Adipocyte (in vitro differentiated cells): Measurements from ENCODE around the gene MAST4.
A peak's percentile ranks its signal among the peaks of the same experiment; 100 is the strongest.

Source experiments
- DNase-seq: peaks from one replicate; pipeline ENCODE4 v3.0.0-alpha.2; 2015; ENCODE audit warnings: low read depth
- H3K27me3 ChIP-seq: replicated peaks from 2 replicates; pipeline ENCODE4 v1.7.0; 2013; ENCODE audit warnings: mild to moderate bottlenecking, low read length, moderate library complexity; ENCODE audit not compliant: control insufficient read depth, insufficient read depth
- H3K36me3 ChIP-seq: 2 replicates; pipeline ENCODE4 v1.7.0; 2013; ENCODE audit warnings: low read length, mild to moderate bottlenecking, moderate library complexity; ENCODE audit not compliant: control insufficient read depth, insufficient read depth, severe bottlenecking
- H3K4me1 ChIP-seq: 2 replicates; pipeline ENCODE4 v1.7.0; 2013; ENCODE audit warnings: mild to moderate bottlenecking, low read length, moderate library complexity; ENCODE audit not compliant: control insufficient read depth, insufficient read depth
- H3K4me3 ChIP-seq: 2 replicates; pipeline ENCODE4 v1.7.0; 2013; ENCODE audit warnings: mild to moderate bottlenecking, low read length, moderate library complexity
- H3K9ac ChIP-seq: 2 replicates; pipeline ENCODE4 v1.7.0; 2013; ENCODE audit warnings: mild to moderate bottlenecking, low read length, moderate library complexity
- H3K9me3 ChIP-seq: 2 replicates; pipeline ENCODE4 v1.7.0; 2013; ENCODE audit warnings: mild to moderate bottlenecking, low read length, moderate library complexity; ENCODE audit not compliant: control insufficient read depth

The MAST4 gene

DNA sequence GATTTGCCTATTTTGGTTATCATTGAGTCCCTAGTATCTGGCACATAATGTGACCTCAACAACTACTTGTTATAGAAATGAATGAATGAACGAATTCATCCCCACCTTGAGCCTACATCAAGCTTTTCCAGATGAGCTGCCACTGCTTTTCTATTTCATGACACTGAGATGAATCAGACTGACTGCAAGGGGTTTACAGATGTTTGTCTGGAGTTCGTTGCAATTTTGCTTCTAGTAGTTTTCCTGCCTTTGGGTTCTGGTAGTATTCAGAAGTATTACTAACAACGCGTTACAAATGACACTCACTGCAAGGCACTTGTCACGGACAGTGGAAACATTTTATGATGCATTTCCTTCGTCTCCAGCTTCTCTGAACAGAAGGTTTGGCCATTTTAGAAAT is 378.1 kb downstream of the MAST4 start:
- Histone ChIP-seq H3K4me3 (no peak overlapping the region), H3K36me3 (no peaks in the 10 kb centered on the region)

DNA sequence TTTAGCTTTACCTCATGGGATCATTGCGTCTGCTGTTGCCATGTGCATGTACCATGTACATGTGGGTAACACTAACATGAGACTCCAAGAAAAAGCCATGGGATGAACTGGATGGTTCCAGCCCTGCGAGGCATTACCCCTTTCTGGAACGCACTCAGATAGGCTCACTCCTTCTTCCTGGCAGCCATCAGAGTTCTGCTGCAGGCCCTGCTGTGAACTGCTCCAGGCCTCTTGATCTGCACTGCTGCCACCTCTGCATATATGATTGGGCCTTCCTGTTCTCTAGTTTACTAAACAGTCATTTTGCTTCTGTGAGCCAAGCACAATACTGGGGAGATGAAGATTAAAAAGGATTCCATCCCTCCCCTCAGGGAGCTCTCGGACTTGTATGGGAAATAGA is 379.9 kb downstream of the MAST4 start:
- H3K36me3 ChIP-seq, result no peaks in the 10 kb centered on the region
- no peaks in the 10 kb centered on the region for H3K27me3 ChIP-seq
- H3K4me3 ChIP-seq, result no peak overlapping the region
- no peaks in the 10 kb centered on the region for H3K9me3 ChIP-seq
- DNase-seq, result no peak
- no peak overlapping the region for H3K9ac ChIP-seq
- peaks cover 17% of the 10 kb centered on the region for H3K4me1 ChIP-seq

More for the DNA sequence above, 378.1 kb downstream of the MAST4 start:
- Histone ChIP-seq H3K9ac (no peak overlapping the region), H3K4me1 (peaks cover 7% of the 10 kb centered on the region), H3K9me3 (no peaks in the 10 kb centered on the region), H3K27me3 (no peaks in the 10 kb centered on the region)
- DNase-seq, result peak; percentile 38

GRCh38 chr5:66979738-66980137 is 383.5 kb downstream of the MAST4 start:
- Histone ChIP-seq H3K4me3 (no peak overlapping the region), H3K27me3 (no peaks in the 10 kb centered on the region), H3K4me1 (peaks cover 30% of the 10 kb centered on the region), H3K36me3 (no peaks in the 10 kb centered on the region), H3K9ac (no peak overlapping the region), H3K9me3 (no peaks in the 10 kb centered on the region)
- no peak for DNase-seq

- no peaks in the 10 kb centered on the region for H3K27me3 ChIP-seq
- no peaks in the 10 kb centered on the region for H3K9me3 ChIP-seq
- no peak overlapping the region for H3K9ac ChIP-seq
- no peaks in the 10 kb centered on the region for H3K36me3 ChIP-seq
- no peak for DNase-seq
- no peak overlapping the region for H3K4me3 ChIP-seq
- H3K4me1 ChIP-seq, result peaks cover 22% of the 10 kb centered on the region
These were observed 385.3 kb downstream of the MAST4 start for GRCh38 chr5:66981266-66982055.

GRCh38 chr5:66982056-66982387 is 385.8 kb downstream of the MAST4 start:
- H3K9ac ChIP-seq, result no peak overlapping the region
- H3K36me3 ChIP-seq, result no peaks in the 10 kb centered on the region
- no peaks in the 10 kb centered on the region for H3K27me3 ChIP-seq
- DNase-seq, result no peak
- H3K9me3 ChIP-seq, result no peaks in the 10 kb centered on the region
- no peak overlapping the region for H3K4me3 ChIP-seq
- H3K4me1 ChIP-seq, result peaks cover 22% of the 10 kb centered on the region

GRCh38 chr5:66982470-66982869 is 386.3 kb downstream of the MAST4 start:
- H3K36me3 ChIP-seq, result no peaks in the 10 kb centered on the region
- H3K27me3 ChIP-seq, result no peaks in the 10 kb centered on the region
- H3K4me1 ChIP-seq, result peaks cover 22% of the 10 kb centered on the region
- H3K9me3 ChIP-seq, result no peaks in the 10 kb centered on the region
- no peak overlapping the region for H3K9ac ChIP-seq
- no peak for DNase-seq
- no peak overlapping the region for H3K4me3 ChIP-seq

DNA sequence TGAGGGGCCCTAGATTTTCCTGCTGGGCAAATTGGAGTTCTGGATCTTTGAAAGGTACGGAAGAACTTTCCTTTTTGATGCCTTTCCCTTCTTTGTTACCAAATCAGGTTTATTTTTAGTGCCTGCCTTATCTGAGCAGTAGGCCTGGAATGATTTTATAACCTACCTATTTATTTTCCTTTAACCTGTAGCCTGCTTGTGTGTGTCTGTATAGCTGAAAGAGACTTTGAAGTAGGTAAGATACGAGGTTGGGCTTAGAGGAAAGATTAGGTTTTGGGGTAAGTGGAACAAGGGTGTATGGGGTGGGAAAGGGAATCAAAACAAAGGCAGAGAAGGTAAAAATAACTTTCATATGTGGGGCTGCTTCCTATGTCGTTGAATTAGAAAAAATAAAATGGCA is 389.2 kb downstream of the MAST4 start:
- DNase-seq, result no peak
- no peaks in the 10 kb centered on the region for H3K9me3 ChIP-seq
- H3K36me3 ChIP-seq, result no peaks in the 10 kb centered on the region
- no peaks in the 10 kb centered on the region for H3K27me3 ChIP-seq
- no peak overlapping the region for H3K4me3 ChIP-seq
- peaks cover 21% of the 10 kb centered on the region for H3K4me1 ChIP-seq
- H3K9ac ChIP-seq, result no peak overlapping the region

DNA sequence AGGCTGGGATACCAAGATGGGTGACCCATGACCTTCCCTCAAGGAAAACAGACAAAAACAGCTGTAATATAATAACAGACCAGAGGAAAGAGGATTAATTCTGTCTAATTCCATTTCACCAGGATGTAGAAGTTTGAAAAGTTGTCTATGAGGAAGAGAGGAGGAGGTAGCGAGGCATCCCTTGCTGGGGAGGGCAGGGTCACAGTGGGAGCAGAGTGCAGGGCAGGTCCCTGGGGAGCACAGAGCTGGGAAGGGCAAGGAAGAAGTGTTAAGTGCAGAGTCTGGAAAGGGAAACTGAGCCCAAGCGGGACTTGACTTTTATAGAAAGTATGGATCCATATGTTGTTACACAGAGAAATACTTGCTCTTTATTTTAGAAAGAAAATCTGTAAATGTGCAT is 389.8 kb downstream of the MAST4 start:
- H3K27me3 ChIP-seq, result no peaks in the 10 kb centered on the region
- no peaks in the 10 kb centered on the region for H3K36me3 ChIP-seq
- no peak overlapping the region for H3K9ac ChIP-seq
- no peak for DNase-seq
- H3K4me3 ChIP-seq, result no peak overlapping the region
- no peaks in the 10 kb centered on the region for H3K9me3 ChIP-seq
- peaks cover 16% of the 10 kb centered on the region for H3K4me1 ChIP-seq

- H3K36me3 ChIP-seq, result no peaks in the 10 kb centered on the region
- DNase-seq, result no peak
- peaks cover 11% of the 10 kb centered on the region for H3K4me1 ChIP-seq
- no peaks in the 10 kb centered on the region for H3K9me3 ChIP-seq
- H3K27me3 ChIP-seq, result no peaks in the 10 kb centered on the region
- H3K4me3 ChIP-seq, result no peak overlapping the region
- H3K9ac ChIP-seq, result no peak overlapping the region
These were observed 390.3 kb downstream of the MAST4 start for GRCh38 chr5:66986534-66986933.

- no peaks in the 10 kb centered on the region for H3K9me3 ChIP-seq
- no peak overlapping the region for H3K4me3 ChIP-seq
- peaks cover 5% of the 10 kb centered on the region for H3K4me1 ChIP-seq
- DNase-seq, result peak; percentile 50
- no peak overlapping the region for H3K9ac ChIP-seq
- no peaks in the 10 kb centered on the region for H3K36me3 ChIP-seq
- no peaks in the 10 kb centered on the region for H3K27me3 ChIP-seq
These were observed 390.9 kb downstream of the MAST4 start for GRCh38 chr5:66987126-66987525.

GRCh38 chr5:66987540-66987939 is 391.3 kb downstream of the MAST4 start:
- H3K27me3 ChIP-seq, result no peaks in the 10 kb centered on the region
- H3K4me1 ChIP-seq, result peaks cover 7% of the 10 kb centered on the region
- H3K9ac ChIP-seq, result no peak overlapping the region
- DNase-seq, result no peak
- H3K4me3 ChIP-seq, result no peak overlapping the region
- H3K9me3 ChIP-seq, result no peaks in the 10 kb centered on the region
- no peaks in the 10 kb centered on the region for H3K36me3 ChIP-seq
